WTC11 (cell line): Measurements from ENCODE around the gene CCDC57. TPM values are rescaled to one million over a fixed set of nuclear protein-coding genes. Genes with fewer than 3 reads are reported as not detected.

ENCODE experiments used
- ATAC-seq: fragments of 200-7000 bp; cut with Tn5 transposase; 2 replicates; pipeline ENCODE4 v1.10.0; 2021; ENCODE audit warnings: mild to moderate bottlenecking, moderate library complexity
- CTCF ChIA-PET: fragments of 300-600 bp; sonication (Branson Sonifier 250); formaldehyde crosslinking; loops from one replicate; lab custom pipeline; 2021; ENCODE audit warnings: antibody characterized with exemption; lab: Charles Lee
- POLR2A ChIA-PET: fragments of 350-600 bp; sonication (Branson Sonifier 250); formaldehyde crosslinking; loops from one replicate; lab custom pipeline; 2021; ENCODE audit warnings: antibody characterized with exemption; lab: Charles Lee
- DNase-seq: peaks from one replicate; pipeline ENCODE4 v3.0.0; 2021; ENCODE audit warnings: low spot score
- H3K27ac Mint-ChIP-seq: 2 replicates; pipeline ENCODE4 v1.8.0; 2021; ENCODE audit warnings: mixed read lengths
- H3K27me3 Mint-ChIP-seq: 2 replicates; pipeline ENCODE4 v1.8.0; 2021; ENCODE audit warnings: low read depth, mild to moderate bottlenecking, moderate library complexity, mixed read lengths
- H3K36me3 Mint-ChIP-seq: 2 replicates; pipeline ENCODE4 v1.8.0; 2021; ENCODE audit warnings: mixed read lengths
- H3K4me1 Mint-ChIP-seq: 2 replicates; pipeline ENCODE4 v1.8.0; 2022; ENCODE audit warnings: mixed read lengths
- H3K4me3 Mint-ChIP-seq: 2 replicates; pipeline ENCODE4 v1.8.0; 2021; ENCODE audit warnings: mild to moderate bottlenecking, moderate library complexity, mixed read lengths
- H3K9me3 Mint-ChIP-seq: 2 replicates; pipeline ENCODE4 v1.8.0; 2021; ENCODE audit warnings: mixed read lengths
- ATF6 ChIP-seq: sonication (generic); formaldehyde crosslinking; IDR thresholded peaks from 2 replicates; pipeline ENCODE4 v1.8.1; 2023; ENCODE audit warnings: mild to moderate bottlenecking, missing genetic modification reagents
- CBFB ChIP-seq: sonication (generic); formaldehyde crosslinking; IDR thresholded peaks from 2 replicates; pipeline ENCODE4 v1.8.1; 2022; ENCODE audit warnings: mild to moderate bottlenecking, low read depth, missing genetic modification reagents
- CREB1 ChIP-seq: sonication (generic); formaldehyde crosslinking; IDR thresholded peaks from 2 replicates; pipeline ENCODE4 v1.8.0; 2023; ENCODE audit warnings: mild to moderate bottlenecking, missing genetic modification reagents
- CTCF ChIP-seq: fragments of 200-600 bp; IDR thresholded peaks from 2 replicates; pipeline ENCODE4 v1.8.0; 2022; ENCODE audit warnings: antibody characterized with exemption
- ELF4 ChIP-seq: sonication (generic); formaldehyde crosslinking; IDR thresholded peaks from 2 replicates; pipeline ENCODE4 v1.8.1; 2022; ENCODE audit warnings: low read depth, mild to moderate bottlenecking, moderate library complexity, missing genetic modification reagents
- FOXJ3 ChIP-seq: sonication (generic); formaldehyde crosslinking; IDR thresholded peaks from 2 replicates; pipeline ENCODE4 v1.9.0; 2021; ENCODE audit warnings: missing genetic modification reagents, mild to moderate bottlenecking, borderline replicate concordance
- FOXP4 ChIP-seq: sonication (generic); formaldehyde crosslinking; IDR thresholded peaks from 2 replicates; pipeline ENCODE4 v1.8.0; 2022; ENCODE audit warnings: mild to moderate bottlenecking, missing genetic modification reagents
- HMGXB4 ChIP-seq: sonication (generic); formaldehyde crosslinking; IDR thresholded peaks from 2 replicates; pipeline ENCODE4 v1.8.1; 2023; ENCODE audit warnings: mild to moderate bottlenecking, moderate library complexity, missing genetic modification reagents
- IRF1 ChIP-seq: sonication (generic); formaldehyde crosslinking; IDR thresholded peaks from 2 replicates; pipeline ENCODE4 v1.8.0; 2023; ENCODE audit warnings: missing genetic modification reagents
- JAZF1 ChIP-seq: fragments of 250-450 bp; sonication (Bioruptor Pico); IDR thresholded peaks from 2 replicates; pipeline ENCODE4 v1.9.0; 2021; ENCODE audit warnings: moderate library complexity, mild to moderate bottlenecking, inconsistent platforms
- JUN ChIP-seq: sonication (generic); formaldehyde crosslinking; IDR thresholded peaks from 2 replicates; pipeline ENCODE4 v1.8.0; 2023; ENCODE audit warnings: mild to moderate bottlenecking, missing genetic modification reagents
- NFE2L1 ChIP-seq: sonication (generic); formaldehyde crosslinking; IDR thresholded peaks from 2 replicates; pipeline ENCODE4 v1.8.1; 2023; ENCODE audit warnings: missing genetic modification reagents
- PRDM15 ChIP-seq: sonication (generic); formaldehyde crosslinking; IDR thresholded peaks from 2 replicates; pipeline ENCODE4 v1.8.0; 2022; ENCODE audit warnings: missing genetic modification reagents
- PREB ChIP-seq: sonication (generic); formaldehyde crosslinking; IDR thresholded peaks from 2 replicates; pipeline ENCODE4 v1.8.1; 2022; ENCODE audit warnings: mild to moderate bottlenecking, missing genetic modification reagents, moderate library complexity, borderline replicate concordance
- PRRX2 ChIP-seq: fragments of 250-450 bp; sonication (Bioruptor Pico); IDR thresholded peaks from 2 replicates; pipeline ENCODE4 v1.8.0; 2021; ENCODE audit warnings: mild to moderate bottlenecking
- SMAD3 ChIP-seq: sonication (generic); formaldehyde crosslinking; IDR thresholded peaks from 2 replicates; pipeline ENCODE4 v1.8.0; 2022; ENCODE audit warnings: missing genetic modification reagents, mild to moderate bottlenecking, borderline replicate concordance
- ZNF121 ChIP-seq: sonication (generic); formaldehyde crosslinking; IDR thresholded peaks from 2 replicates; pipeline ENCODE4 v1.8.0; 2023; ENCODE audit warnings: missing genetic modification reagents
- ZNF317 ChIP-seq: sonication (generic); formaldehyde crosslinking; IDR thresholded peaks from 2 replicates; pipeline ENCODE4 v1.8.1; 2023; ENCODE audit warnings: low read depth, mild to moderate bottlenecking, moderate library complexity, missing genetic modification reagents, borderline replicate concordance
- total RNA-seq: library from RNA; stranded (reverse); gene quantifications from 3 replicates; pipeline ENCODE4 v1.2.3, GENCODE V29; 2021

The CCDC57 gene
- total RNA-seq, 1 experiment from 2014 or later = 20.0 TPM

GRCh38 chr17:82247856-82248671, 35.4 kb upstream of the CCDC57 start:
- ATAC-seq (no peak), DNase-seq (no peak)
- POLR2A ChIA-PET = no interaction called here
- CTCF ChIA-PET = no interaction called here
- Mint-ChIP-seq H3K4me1 (no peaks in the 10 kb centered on the region), H3K9me3 (no peaks in the 10 kb centered on the region), H3K27ac (no peak overlapping the region; the same call in 1 of the 2 replicates), H3K4me3 (no peak overlapping the region), H3K36me3 (peaks cover 85% of the 10 kb centered on the region), H3K27me3 (no peaks in the 10 kb centered on the region)
- TF ChIP-seq PRDM15 (CRISPR knock-in tag) (no peak), ZNF121 (CRISPR knock-in tag) (no peak), ZNF317 (CRISPR knock-in tag) (no peak), CREB1 (CRISPR knock-in tag) (no peak), HMGXB4 (CRISPR knock-in tag) (no peak), SMAD3 (no peak), ELF4 (no peak)

GRCh38 chr17:82247182-82247823, 34.7 kb upstream of the CCDC57 start:
- Mint-ChIP-seq H3K36me3 (peaks cover 83% of the 10 kb centered on the region), H3K9me3 (no peaks in the 10 kb centered on the region), H3K27me3 (no peaks in the 10 kb centered on the region), H3K27ac (no peak overlapping the region), H3K4me3 (no peak overlapping the region), H3K4me1 (no peaks in the 10 kb centered on the region)
- ChIA-PET POLR2A (no interaction called here), CTCF (no interaction called here)
- ATAC-seq = no peak
- no peak for DNase-seq
- TF ChIP-seq JAZF1 (CRISPR knock-in tag) (no peak), ATF6 (CRISPR knock-in tag) (no peak), CTCF (no peak), FOXP4 (no peak), PRRX2 (no peak), JUN (CRISPR knock-in tag) (no peak), NFE2L1 (CRISPR knock-in tag) (no peak), PREB (CRISPR knock-in tag) (no peak), IRF1 (CRISPR knock-in tag) (no peak), CBFB (CRISPR knock-in tag) (no peak), FOXJ3 (CRISPR knock-in tag) (no peak), ELF4 (no peak)
